HG03175 (cell line): ENCODE results near the gene AQP5.
"Not testable (repeated sequence)": the region's sequence is repeated elsewhere in the genome, so short reads cannot be mapped to it uniquely, and the experiment has no call there.

ENCODE experiments used
- ATAC-seq: cut with Tn5 transposase; IDR thresholded peaks from one replicate; pipeline ENCODE4 v1.9.1; 2021; ENCODE audit warnings: mild to moderate bottlenecking, moderate library complexity; ENCODE audit not compliant: unreplicated experiment

Gene AQP5

GRCh38 chr12:49979016-49979586 lies 17.4 kb downstream of the AQP5 start:
- ATAC-seq, result no peak

DNA sequence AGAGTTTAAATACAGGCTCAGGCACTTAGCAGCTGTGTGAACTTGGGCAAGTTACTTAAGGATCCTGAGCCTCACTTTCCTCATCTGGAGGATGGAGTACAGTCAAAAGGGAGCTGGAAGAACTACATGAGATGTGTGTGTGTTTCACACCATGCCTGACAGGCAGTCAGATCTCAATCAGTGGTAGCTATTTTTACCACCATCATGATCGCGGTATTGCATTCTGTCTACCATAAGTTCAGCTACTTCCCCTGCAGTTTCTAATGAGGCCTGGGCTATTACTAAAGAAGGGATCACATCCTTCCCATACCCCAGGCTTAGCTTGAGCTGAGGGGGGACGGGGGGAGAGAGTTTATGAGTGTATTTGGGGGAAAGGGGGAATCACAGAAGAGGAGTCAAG lies 18.1 kb downstream of the AQP5 start:
- no peak for ATAC-seq

DNA sequence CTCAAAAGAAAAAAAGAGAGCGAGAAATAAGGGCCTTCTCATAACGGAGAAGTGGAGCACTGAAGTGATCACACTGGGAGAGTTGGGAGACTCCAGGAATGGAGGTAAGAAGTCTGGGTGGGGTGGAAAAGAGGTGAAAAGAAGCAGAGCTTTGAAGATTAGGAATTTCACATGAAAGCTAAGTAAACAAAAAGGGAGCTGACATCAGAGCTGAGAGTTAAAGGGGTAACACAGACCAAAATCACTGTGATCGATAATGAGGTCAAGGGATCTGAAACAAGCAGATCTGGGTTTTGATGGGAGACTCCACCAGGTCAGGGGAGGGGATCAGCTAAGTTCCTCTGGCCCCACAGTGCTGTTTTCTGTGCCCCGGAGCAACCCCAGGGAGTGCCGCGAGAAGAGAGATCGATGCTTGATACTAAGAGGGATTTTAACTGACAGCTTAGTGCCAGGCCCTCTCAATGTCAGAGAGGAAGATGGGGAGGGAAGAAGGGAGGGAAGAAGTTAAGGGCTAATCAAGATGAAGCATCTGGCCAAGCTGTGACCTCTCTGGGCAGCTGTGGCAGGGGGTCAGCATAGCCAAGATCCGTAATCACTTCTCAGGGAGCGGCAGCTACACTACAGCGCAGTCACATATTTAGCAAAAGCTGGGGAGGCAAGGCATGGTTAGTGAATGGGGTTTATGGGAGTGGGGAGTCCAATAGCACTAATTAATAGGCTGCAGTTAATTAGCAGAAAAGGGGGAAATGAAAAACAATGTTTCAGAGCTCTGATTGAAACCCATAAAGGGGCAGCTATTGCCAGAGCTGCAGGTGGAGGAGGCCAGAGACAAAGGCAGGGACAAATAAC lies 19.1 kb downstream of the AQP5 start:
- ATAC-seq, result no peak

- no peak for ATAC-seq
Measured at GRCh38 chr12:49982246-49983087, 20.8 kb downstream of the AQP5 start.

- ATAC-seq, result no peak
Measured at GRCh38 chr12:49983892-49984291, 22.2 kb downstream of the AQP5 start.

DNA sequence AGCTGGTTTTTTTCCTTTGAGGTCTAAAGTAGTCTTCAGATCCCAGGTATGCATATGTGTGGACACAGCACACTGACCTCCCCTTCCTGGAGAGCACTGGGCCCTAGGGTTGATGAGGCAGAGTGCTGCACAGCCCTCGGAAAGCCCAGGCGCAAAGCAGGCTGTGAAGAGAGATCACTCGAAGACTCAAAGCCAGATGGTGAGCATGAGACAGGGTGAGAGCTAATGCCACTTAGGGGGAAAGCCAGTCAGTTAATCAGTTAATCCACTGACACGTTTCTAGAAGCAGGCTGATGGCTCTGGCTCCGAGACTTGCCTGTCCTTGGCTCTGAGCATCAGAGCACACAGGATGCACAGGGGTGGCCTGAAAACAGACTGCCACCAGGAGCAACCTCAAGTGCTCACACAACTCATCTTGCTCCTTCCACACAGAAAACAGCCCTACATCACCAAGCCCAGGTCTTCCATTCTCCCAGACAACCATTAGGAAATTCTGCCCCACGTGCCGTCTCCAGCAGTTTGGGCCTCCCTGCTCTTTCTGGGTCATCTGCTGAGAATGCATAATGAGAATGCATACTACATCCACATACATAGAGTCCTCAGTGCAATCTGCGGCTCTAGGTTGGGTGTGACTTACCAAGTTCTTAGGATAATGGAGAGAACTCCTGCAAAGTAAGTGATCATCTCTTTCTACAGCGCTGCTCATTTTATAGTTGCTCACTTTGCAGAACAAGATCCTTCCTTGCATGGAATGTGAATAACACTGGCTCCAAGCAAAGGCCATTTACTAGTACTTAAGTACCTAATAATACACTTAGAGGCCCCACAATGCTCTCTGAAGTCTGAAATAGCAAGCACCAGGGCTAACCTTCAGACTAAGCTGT lies 23.0 kb downstream of the AQP5 start:
- no peak for ATAC-seq

DNA sequence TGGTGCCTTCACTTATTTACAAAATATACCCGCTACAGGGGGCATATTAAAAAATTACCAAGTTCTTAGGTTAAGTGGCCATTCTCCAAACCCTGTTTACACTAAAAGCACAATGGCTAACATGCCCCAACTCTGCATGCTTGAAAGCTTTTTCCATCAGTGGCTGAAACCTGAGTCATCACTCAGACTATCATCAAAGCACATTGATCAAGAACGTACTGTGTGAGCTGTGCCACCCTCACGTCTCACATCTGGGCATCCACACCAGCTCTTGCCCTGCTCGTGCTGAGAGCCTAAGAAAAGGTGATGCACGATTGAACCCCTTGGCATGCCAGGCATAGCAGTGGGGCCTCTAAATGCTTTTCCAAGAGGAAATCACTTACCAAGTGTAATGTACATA lies 24.3 kb downstream of the AQP5 start:
- no peak for ATAC-seq

DNA sequence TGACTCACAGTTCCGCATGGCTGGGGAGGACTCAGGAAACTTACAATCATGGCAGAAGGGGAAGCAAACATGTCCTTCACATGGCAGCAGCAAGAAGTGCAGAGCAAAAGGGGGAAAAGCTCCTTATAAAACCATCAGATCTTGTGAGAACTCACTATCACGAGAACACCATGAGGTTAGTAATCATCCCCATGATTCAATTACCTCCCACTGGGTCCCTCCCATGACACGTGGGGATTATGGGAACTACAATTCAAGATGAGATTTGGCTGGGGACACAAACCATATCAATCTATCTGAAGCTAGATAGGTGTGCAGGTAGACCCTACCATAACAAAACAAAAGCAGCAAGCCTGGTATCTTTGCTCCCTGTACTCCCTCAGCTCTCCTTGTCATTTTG lies 24.8 kb downstream of the AQP5 start:
- ATAC-seq, result not testable (repeated sequence)

DNA sequence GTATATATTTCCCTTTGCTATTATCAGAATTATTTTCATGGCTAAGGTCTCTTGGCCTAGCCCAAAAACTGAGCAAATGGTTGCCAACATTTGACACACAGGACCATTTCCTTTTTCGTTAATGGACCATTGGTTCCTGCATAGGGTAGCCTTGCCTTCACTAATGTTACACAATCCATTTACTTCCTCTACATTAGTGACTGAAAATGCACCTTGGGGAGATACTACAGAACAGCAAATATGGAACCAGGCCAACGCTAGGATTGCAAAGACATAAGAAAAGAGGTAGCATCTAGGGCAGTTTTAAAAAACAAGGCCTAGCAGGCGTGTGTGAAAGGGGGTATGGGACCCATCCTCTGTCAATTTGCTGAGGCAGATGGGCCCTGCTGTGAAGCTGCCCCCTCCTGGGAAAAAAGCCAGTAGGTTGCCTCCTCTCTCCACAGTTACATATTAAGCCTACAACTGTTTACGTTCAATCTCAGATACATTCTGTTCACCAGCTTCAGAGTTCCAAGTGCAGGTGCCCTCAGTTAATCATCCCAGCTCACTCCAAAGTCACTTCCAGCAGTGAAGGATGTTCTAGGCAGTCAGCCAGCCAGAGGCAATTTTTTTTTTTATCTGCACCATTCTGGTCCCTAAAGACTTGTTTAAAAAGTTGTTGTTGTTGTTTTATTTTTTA lies 26.1 kb downstream of the AQP5 start:
- ATAC-seq, result no peak

GRCh38 chr12:49989400-49989799 lies 27.7 kb downstream of the AQP5 start:
- not testable (repeated sequence) for ATAC-seq

- ATAC-seq, result no peak
Measured at GRCh38 chr12:49990273-49990672, 28.6 kb downstream of the AQP5 start.

- ATAC-seq, result no peak
Measured at GRCh38 chr12:49998453-49998852, 36.8 kb downstream of the AQP5 start.

DNA sequence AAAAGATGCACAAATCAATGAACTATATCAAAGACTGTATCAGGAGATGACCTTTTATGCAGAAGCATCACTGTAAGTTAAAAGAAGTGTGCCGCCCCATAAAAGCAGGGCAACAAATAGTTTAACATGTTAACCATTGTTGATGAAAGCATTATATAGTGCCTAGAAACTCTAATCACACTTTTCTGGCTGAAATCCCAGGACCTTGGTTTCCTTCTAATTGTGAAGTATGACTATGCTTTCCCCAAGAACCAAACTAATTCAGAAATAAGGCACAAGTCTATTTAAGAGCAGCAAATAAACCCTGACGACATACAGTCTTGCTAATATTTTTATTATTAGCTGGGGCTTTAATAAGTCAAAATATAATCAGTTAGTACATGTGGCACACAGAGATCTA lies 41.9 kb downstream of the AQP5 start:
- ATAC-seq, result no peak

GRCh38 chr12:50004696-50005095 lies 43.0 kb downstream of the AQP5 start:
- ATAC-seq, result no peak

GRCh38 chr12:50005175-50005574 lies 43.5 kb downstream of the AQP5 start:
- ATAC-seq, result no peak

DNA sequence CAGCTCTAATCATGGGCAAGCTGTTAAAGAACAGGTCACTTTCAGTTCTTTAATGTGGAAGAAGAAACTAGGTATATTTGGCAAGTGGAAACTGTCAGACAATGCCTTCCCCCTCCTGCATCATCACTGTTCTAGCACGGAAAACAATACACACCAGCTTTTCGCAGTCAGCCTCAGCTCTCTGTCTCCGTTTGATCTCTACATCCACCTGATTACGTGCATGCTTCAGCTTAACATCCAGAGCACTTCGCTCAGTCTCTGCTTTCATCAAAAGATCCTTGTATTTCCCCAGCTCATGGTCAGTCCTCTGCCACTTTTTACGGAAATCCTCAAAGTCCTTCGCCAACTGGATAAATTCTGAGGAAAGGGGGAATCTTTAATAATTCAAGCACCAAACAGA lies 44.6 kb downstream of the AQP5 start:
- ATAC-seq, result no peak

- ATAC-seq, result no peak
Measured at GRCh38 chr12:50006754-50007442, 45.2 kb downstream of the AQP5 start.

GRCh38 chr12:50013361-50014147 lies 51.9 kb downstream of the AQP5 start:
- no peak for ATAC-seq

DNA sequence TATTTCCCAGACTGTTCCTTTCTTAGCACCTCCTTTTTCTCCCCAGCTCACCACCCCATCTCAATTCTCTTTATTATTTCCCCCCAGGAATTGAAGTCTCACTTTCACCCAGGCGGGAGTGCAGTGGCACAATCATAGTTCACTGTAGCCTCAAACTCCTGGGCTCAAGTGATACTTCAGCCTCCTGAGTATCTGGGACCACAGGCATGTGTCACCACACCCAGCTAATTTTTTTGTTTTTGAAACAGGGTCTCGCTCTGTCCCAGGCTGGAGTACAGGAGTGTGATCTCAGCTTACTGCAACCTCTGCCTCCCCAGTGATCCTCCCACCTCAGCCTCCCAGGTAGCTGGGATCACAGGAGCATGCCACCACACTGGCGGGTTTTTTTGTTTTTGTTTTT lies 52.7 kb downstream of the AQP5 start:
- ATAC-seq, result no peak
